GM12878 (cell line): ENCODE results near the gene MRAS. TPM values are rescaled to one million over a fixed set of nuclear protein-coding genes. Genes with fewer than 3 reads are reported as not detected.
A peak's percentile ranks its signal among the peaks of the same experiment; 100 is the strongest.
"Not testable (repeated sequence)": the region's sequence is repeated elsewhere in the genome, so short reads cannot be mapped to it uniquely, and the experiment has no call there.

Experiments used
- ATAC-seq: fragments of 200-7000 bp; cut with Tn5 transposase; 3 replicates; pipeline ENCODE4 v1.9.1; 2020; ENCODE audit warnings: mild to moderate bottlenecking, moderate library complexity
- BruUV-seq: library from RNA; stranded (reverse); fragments of 400-500 nt; replicated peaks from 2 replicates; lab custom pipeline; 2021; lab: Mats Ljungman, UMichigan
- CTCF ChIA-PET: fragments of 300-600 bp; sonication (Branson Sonifier 250); formaldehyde crosslinking; extraction: SDS; loops from one replicate; lab custom pipeline; 2021; ENCODE audit warnings: inconsistent platforms; lab: Yijun Ruan, JAX
- POLR2A ChIA-PET: fragments of 350-600 bp; formaldehyde crosslinking; extraction: SDS; loops from one replicate; lab custom pipeline; 2021; ENCODE audit warnings: inconsistent platforms; lab: Charles Lee
- RAD21 ChIA-PET: fragments of 300-600 bp; sonication (Branson Sonifier 250); formaldehyde crosslinking; loops from one replicate; lab custom pipeline; 2023; ENCODE audit warnings: antibody characterized with exemption; ENCODE audit not compliant: unreplicated experiment; lab: Charles Lee
- SMC1A ChIA-PET: fragments of 300-600 bp; sonication (Branson Sonifier 250); formaldehyde crosslinking; loops from one replicate; lab custom pipeline; 2023; ENCODE audit not compliant: unreplicated experiment, uncharacterized antibody; lab: Charles Lee
- DNase-seq: peaks from one replicate; pipeline ENCODE4 v3.0.0-alpha.2; 2011; ENCODE audit warnings: low read depth, low spot score
- FAIRE-seq: peaks from 3 replicates; lab custom pipeline; 2011; peaks lifted over from hg19 to GRCh38; lab: Jason Lieb, UNC
- H2AFZ ChIP-seq: 2 replicates; pipeline ENCODE4 v1.6.0; 2011; ENCODE audit warnings: low read depth, low read length, control low read depth; ENCODE audit not compliant: control insufficient read depth
- H3K27ac ChIP-seq: 2 replicates; pipeline ENCODE4 v1.5.1; 2011; ENCODE audit warnings: control low read depth; ENCODE audit not compliant: control insufficient read depth, insufficient read depth
- H3K27me3 ChIP-seq, 2 experiments: replicated peaks in 1 of 2; 2 replicates each; pipeline versions ENCODE4 v1.6.0 to v1.6.1; 2011; ENCODE audit warnings: low read length in 1 of 2; ENCODE audit not compliant: control insufficient read depth in 2 of 2, insufficient read depth in 2 of 2
- H3K36me3 ChIP-seq, 2 experiments: 2 replicates each; pipeline ENCODE4 v1.5.1; 2011; ENCODE audit warnings: low read length in 1 of 2; ENCODE audit not compliant: control insufficient read depth in 2 of 2, insufficient read depth in 2 of 2
- H3K4me1 ChIP-seq: 2 replicates; pipeline ENCODE4 v1.6.1; 2011; ENCODE audit warnings: mild to moderate bottlenecking, low read length, moderate library complexity, mixed read lengths; ENCODE audit not compliant: control insufficient read depth, insufficient read depth
- H3K4me2 ChIP-seq: 2 replicates; pipeline ENCODE4 v1.6.0; 2011; ENCODE audit warnings: control low read depth; ENCODE audit not compliant: control insufficient read depth, insufficient read depth
- H3K4me3 ChIP-seq: fragments of 200-600 bp; sonication (generic); 2 replicates; pipeline ENCODE4 v1.5.1; 2016
- H3K79me2 ChIP-seq: 2 replicates; pipeline ENCODE4 v1.6.0; 2011; ENCODE audit warnings: low read length; ENCODE audit not compliant: control insufficient read depth, insufficient read depth
- H3K9ac ChIP-seq: 2 replicates; pipeline ENCODE4 v1.8.0; 2011; ENCODE audit warnings: low read length, control low read depth, mixed read lengths; ENCODE audit not compliant: control insufficient read depth, insufficient read depth
- H3K9me3 ChIP-seq: replicated peaks from 3 replicates; pipeline ENCODE4 v1.5.1; 2011; ENCODE audit warnings: mild to moderate bottlenecking, low read length; ENCODE audit not compliant: control insufficient read depth, insufficient read depth
- H4K20me1 ChIP-seq: 2 replicates; pipeline ENCODE4 v1.6.0; 2011; ENCODE audit not compliant: control insufficient read depth, insufficient read depth
- BACH1 ChIP-seq: fragments of 450-650 bp; IDR thresholded peaks from 2 replicates; pipeline ENCODE4 v1.6.1; 2017; ENCODE audit warnings: mild to moderate bottlenecking, borderline replicate concordance
- BCL11A ChIP-seq: IDR thresholded peaks from 2 replicates; pipeline ENCODE4 v1.6.1; 2011; ENCODE audit warnings: low read depth, low read length
- CBFB ChIP-seq: IDR thresholded peaks from 2 replicates; pipeline ENCODE4 v1.6.1; 2016; ENCODE audit warnings: antibody characterized with exemption, low read depth
- CBX5 ChIP-seq: sonication (generic); IDR thresholded peaks from 2 replicates; pipeline ENCODE4 v1.6.1; 2016; ENCODE audit warnings: low read depth, moderate library complexity, mild to moderate bottlenecking, inconsistent platforms
- HCFC1 ChIP-seq: fragments of 150-350 bp; IDR thresholded peaks from 2 replicates; pipeline ENCODE4 v1.6.1; 2014; ENCODE audit warnings: low read length
- IKZF2 ChIP-seq, 2 experiments: fragments of 450-650 bp; IDR thresholded peaks; 2 replicates each; pipeline ENCODE4 v1.6.1; 2017; ENCODE audit warnings: mild to moderate bottlenecking in 2 of 2, moderate library complexity in 2 of 2
- IRF4 ChIP-seq: IDR thresholded peaks from 2 replicates; pipeline ENCODE4 v1.6.1; 2011; ENCODE audit warnings: low read depth, low read length
- NFYA ChIP-seq: IDR thresholded peaks from 2 replicates; pipeline ENCODE4 v1.6.1; 2011; ENCODE audit warnings: low read depth, mild to moderate bottlenecking, low read length, improper control_type of control experiment, borderline replicate concordance
- RAD21 ChIP-seq: IDR thresholded peaks from 2 replicates; pipeline ENCODE4 v1.6.1; 2011; ENCODE audit warnings: mild to moderate bottlenecking, low read depth, low read length, moderate library complexity; ENCODE audit not compliant: insufficient read depth
- RBBP5 ChIP-seq: fragments of 200-600 bp; sonication (generic); conservative IDR thresholded peaks from 2 replicates; pipeline ENCODE4 v1.6.1; 2016
- RFX5 ChIP-seq: IDR thresholded peaks from 2 replicates; pipeline ENCODE4 v1.6.1; 2011; ENCODE audit warnings: low read depth, low read length, improper control_type of control experiment
- RUNX3 ChIP-seq: IDR thresholded peaks from 2 replicates; pipeline ENCODE4 v1.6.1; 2012; ENCODE audit warnings: low read length, inconsistent platforms
- SP1 ChIP-seq: IDR thresholded peaks from one replicate; pipeline ENCODE4 v1.6.1; 2011; ENCODE audit warnings: low read depth, low read length
- SREBF1 ChIP-seq: IDR thresholded peaks from 2 replicates; pipeline ENCODE4 v1.6.1; 2012; ENCODE audit warnings: mild to moderate bottlenecking, low read length
- YY1 ChIP-seq: IDR thresholded peaks from 2 replicates; pipeline ENCODE4 v1.6.1; 2011; ENCODE audit warnings: low read depth, mild to moderate bottlenecking, low read length
- ZNF274 ChIP-seq: IDR thresholded peaks from one replicate; pipeline ENCODE4 v1.8.0; 2011; ENCODE audit not compliant: insufficient read length, insufficient read depth
- ZZZ3 ChIP-seq: IDR thresholded peaks from 2 replicates; pipeline ENCODE4 v1.6.1; 2011; ENCODE audit warnings: low read depth; ENCODE audit not compliant: control insufficient read depth, insufficient read length
- WGBS: methylation state at CpG from one replicate; pipeline ENCODE4 v1.1.6; 2016; ENCODE audit warnings: low lambda C conversion rate; ENCODE audit not compliant: insufficient replicate concordance, insufficient coverage; ENCODE audit errors: missing lambda C conversion rate; 5-methylcytosine and 5-hydroxymethylcytosine counted together
- in situ Hi-C: fragments of 300-500 bp; cut with MboI; formaldehyde crosslinking; loops from 9 replicates; pipeline ENCODE4 v1.14.3; 2018; ENCODE audit warnings: mixed read lengths
- intact Hi-C: fragments of 100-400 bp; cut with micrococcal nuclease; formaldehyde crosslinking; loops from one replicate; pipeline ENCODE4 v1.14.2; 2022; ENCODE audit not compliant: unreplicated experiment
- polyA plus RNA-seq, 11 experiments: library from polyadenylated mRNA; depleted of rRNA in 4 of 11; unstranded in 6 of 11; stranded (reverse) in 5 of 11; fragments of >200 nt; fragmentation: Nextera tagmentation in 4 of 11; fragmentation: Illumina TruSeq in 1 of 11; extraction: Ambion mirVana in 4 of 11; extraction: Trizol in 1 of 11; gene quantifications; 1 replicate in 1 of 11; 2 replicates in 10 of 11; pipeline versions ENCODE4 v1.2.1 to v1.2.3, GENCODE V29; 2011 to 2016; ENCODE audit warnings: inconsistent platforms in 2 of 11, missing spikeins in 2 of 11, low read depth in 1 of 11
- total RNA-seq, 4 experiments: library from RNA; depleted of rRNA in 3 of 4; stranded (reverse); fragments of >200 nt in 3 of 4; fragmentation: Illumina TruSeq in 1 of 4; extraction: Trizol in 1 of 4; gene quantifications; 2 replicates each; pipeline versions ENCODE4 v1.2.1 to v1.2.3, GENCODE V29; 2013 to 2021
- TF ChIP-seq, protein P1 (sequence below): IDR thresholded peaks from 2 replicates; pipeline ENCODE4 v1.6.1; 2012; ENCODE audit warnings: low read depth, low read length, improper control_type of control experiment

The MRAS gene
- total and polyA plus RNA-seq, 10 of the 15 experiments (the other 5 are each of a cell fraction or from before 2014, with no cell fraction given) = 0.01 to 0.44 (median 0.17) TPM; not detected in 6

DNA sequence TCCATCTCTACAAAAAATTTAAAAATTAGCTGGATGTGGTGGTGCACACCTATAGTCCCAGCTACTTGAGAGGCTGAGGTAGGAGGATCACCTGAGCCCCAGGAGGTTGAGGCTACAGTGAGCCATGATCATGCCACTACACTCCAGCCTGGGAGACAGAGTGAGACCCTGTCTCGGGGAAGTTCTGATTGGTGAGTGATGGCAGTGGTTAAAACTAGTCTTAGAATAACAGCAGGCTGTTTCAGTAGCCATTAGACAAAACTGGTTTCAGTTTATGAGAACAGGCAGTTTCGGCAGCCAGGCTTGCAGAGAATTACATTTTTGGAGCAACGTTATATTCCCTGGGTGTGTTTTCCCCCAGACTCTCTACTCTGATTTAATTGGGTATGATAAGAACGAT lies 67.9 kb downstream of the MRAS start:
- H3K4me1 ChIP-seq, H3K9ac ChIP-seq, DNase-seq, H2AFZ ChIP-seq, H3K4me3 ChIP-seq, RAD21 ChIA-PET, H3K79me2 ChIP-seq, POLR2A ChIA-PET, H3K27me3 ChIP-seq, FAIRE-seq, H4K20me1 ChIP-seq, H3K4me2 ChIP-seq, H3K27ac ChIP-seq, BruUV-seq, H3K9me3 ChIP-seq, H3K36me3 ChIP-seq: not testable (repeated sequence)
- in situ Hi-C loops = loop anchor here (5.0 kb wide), 1 partner anchor 506 kb away; no protein-coding TSS in a partner anchor
- CTCF ChIA-PET = interaction anchor here (1.1 to 3.5 kb wide), 3 partner anchors 500 to 507 kb away, joined by 5 to 51 read pairs (median 7); no protein-coding TSS in a partner anchor
- WGBS = 20% methylated on average over 4 of the region's 4 CpGs
- SMC1A ChIA-PET = interaction anchor here (1.3 to 1.6 kb wide), 2 partner anchors 503 to 507 kb away, joined by 3 to 4 read pairs; no protein-coding TSS in a partner anchor
- ATAC-seq = peak; percentile 50
- intact Hi-C loops = loop anchor here (2.0 to 10.0 kb wide), 2 partner anchors 231 to 507 kb away; partner anchors contain the start of gene ARMC8

DNA sequence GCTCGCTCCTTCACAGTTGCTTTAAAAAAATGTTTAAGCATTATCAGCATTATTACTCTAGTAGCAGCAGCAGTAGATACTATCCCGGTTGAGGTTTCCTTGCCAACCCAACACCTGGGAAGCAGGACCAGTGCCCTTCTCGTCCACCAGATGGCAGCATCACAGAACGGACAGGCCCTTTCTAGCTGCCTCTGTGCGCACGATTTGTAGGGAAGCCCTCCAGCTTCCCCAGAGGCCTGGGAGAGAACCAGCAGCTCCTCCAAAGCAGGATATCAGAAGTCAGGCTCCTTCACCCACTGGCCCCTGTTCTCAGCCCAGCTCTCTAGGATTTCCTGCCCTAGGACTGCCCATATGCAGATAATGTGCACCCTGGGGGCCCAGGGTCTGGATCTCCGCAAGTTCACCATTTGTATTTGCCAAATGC lies 69.2 kb downstream of the MRAS start:
- ATAC-seq (peak; percentile 98), FAIRE-seq (peak; percentile 89), DNase-seq (no peak)
- SMC1A ChIA-PET = interaction anchor here (0.6 to 2.3 kb wide), 6 partner anchors 92 to 506 kb away, joined by 3 to 14 read pairs (median 3); no protein-coding TSS in a partner anchor
- CTCF ChIA-PET = interaction anchor here (0.5 to 3.5 kb wide), 20 partner anchors 8 to 935 kb away, joined by 3 to 51 read pairs (median 4); partner anchors contain the start of gene CEP70
- 21% methylated on average over 7 of the region's 7 CpGs for WGBS
- no peaks in the 10 kb centered on the region for H3K4me1 ChIP-seq
- peaks cover 0 to 2% of the 10 kb centered on the region in 2 experiments; a peak in 1 of 4 replicates for H3K27me3 ChIP-seq
- POLR2A ChIA-PET = interaction anchor here (0.5 to 0.6 kb wide), 2 partner anchors 392 to 727 kb away, joined by 3 to 7 read pairs; no protein-coding TSS in a partner anchor
- no peaks in the 10 kb centered on the region for H3K9me3 ChIP-seq
- no peaks in the 10 kb centered on the region for H3K79me2 ChIP-seq
- H3K9ac ChIP-seq = no peak overlapping the region
- H3K4me3 ChIP-seq = no peak overlapping the region
- in situ Hi-C loops (loop anchor here (5.0 kb wide), 1 partner anchor 505 kb away; no protein-coding TSS in a partner anchor), intact Hi-C loops (loop anchor here (2.0 to 10.0 kb wide), 2 partner anchors 233 to 505 kb away; partner anchors contain the start of gene ARMC8)
- no peaks in the 10 kb centered on the region for H3K36me3 ChIP-seq
- H3K4me2 ChIP-seq = no peak overlapping the region
- H3K27ac ChIP-seq = no peak overlapping the region
- BruUV-seq = no TSS peak
- H4K20me1 ChIP-seq = no peaks in the 10 kb centered on the region
- no peak overlapping the region for H2AFZ ChIP-seq
- RAD21 ChIA-PET = interaction anchor here (0.6 to 1.6 kb wide), 3 partner anchors 94 to 506 kb away, joined by 3 to 9 read pairs (median 4); no protein-coding TSS in a partner anchor
- TF ChIP-seq RBBP5 (no peak), SP1 (no peak), BCL11A (no peak), RUNX3 (no peak), NFYA (no peak), RFX5 (no peak), SREBF1 (no peak), ZNF274 (no peak), CBX5 (no peak), CBFB (no peak), IRF4 (0 out of 2 replicates have a peak, but pooled peaks have one; percentile 28), IKZF2 (IDR thresholded peaks at IDR 0.05) (no peak), HCFC1 (no peak), RAD21 (peak; percentile 67), YY1 (0 out of 2 replicates have a peak, but pooled peaks have one; percentile 27), ZZZ3 (no peak), BACH1 (no peak)
- TF ChIP-seq, protein P1, sequence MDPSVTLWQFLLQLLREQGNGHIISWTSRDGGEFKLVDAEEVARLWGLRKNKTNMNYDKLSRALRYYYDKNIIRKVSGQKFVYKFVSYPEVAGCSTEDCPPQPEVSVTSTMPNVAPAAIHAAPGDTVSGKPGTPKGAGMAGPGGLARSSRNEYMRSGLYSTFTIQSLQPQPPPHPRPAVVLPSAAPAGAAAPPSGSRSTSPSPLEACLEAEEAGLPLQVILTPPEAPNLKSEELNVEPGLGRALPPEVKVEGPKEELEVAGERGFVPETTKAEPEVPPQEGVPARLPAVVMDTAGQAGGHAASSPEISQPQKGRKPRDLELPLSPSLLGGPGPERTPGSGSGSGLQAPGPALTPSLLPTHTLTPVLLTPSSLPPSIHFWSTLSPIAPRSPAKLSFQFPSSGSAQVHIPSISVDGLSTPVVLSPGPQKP = no peak
